ENCODE results near the gene ARHGAP12.
A peak's percentile ranks its signal among the peaks of the same experiment; 100 is the strongest.
"Not testable (repeated sequence)": the region's sequence is repeated elsewhere in the genome, so short reads cannot be mapped to it uniquely, and the experiment has no call there.

Gene ARHGAP12

GRCh38 chr10:31928549-31929260, at the start of gene ARHGAP12:
Gene ARHGAP12 (minus strand): TSS chr10:31928831. CDS start chr10:31908855, 19,976 bp downstream.
- peak; percentile 72 to 77 for DNase-seq (ENCODE audit: low read depth in 2 of 2)

DNA sequence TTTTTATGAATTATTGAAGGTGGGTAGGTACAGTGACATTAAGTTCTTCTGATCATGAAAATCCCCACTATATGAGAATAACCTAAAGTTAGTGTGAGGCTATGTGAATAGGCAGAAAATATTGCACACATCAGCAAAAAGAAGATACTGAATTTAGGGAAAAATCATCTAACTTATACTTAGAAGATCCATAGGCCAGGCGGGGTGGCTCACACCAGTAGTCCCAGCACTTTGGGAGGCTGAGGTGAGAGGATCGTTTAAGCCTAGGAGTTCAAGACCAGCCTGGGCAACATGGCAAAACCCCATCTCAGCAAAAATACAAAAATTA, 49.5 kb upstream of the ARHGAP12 start:
- DNase-seq (ENCODE audit: low read depth in 2 of 2), result no peak

DNA sequence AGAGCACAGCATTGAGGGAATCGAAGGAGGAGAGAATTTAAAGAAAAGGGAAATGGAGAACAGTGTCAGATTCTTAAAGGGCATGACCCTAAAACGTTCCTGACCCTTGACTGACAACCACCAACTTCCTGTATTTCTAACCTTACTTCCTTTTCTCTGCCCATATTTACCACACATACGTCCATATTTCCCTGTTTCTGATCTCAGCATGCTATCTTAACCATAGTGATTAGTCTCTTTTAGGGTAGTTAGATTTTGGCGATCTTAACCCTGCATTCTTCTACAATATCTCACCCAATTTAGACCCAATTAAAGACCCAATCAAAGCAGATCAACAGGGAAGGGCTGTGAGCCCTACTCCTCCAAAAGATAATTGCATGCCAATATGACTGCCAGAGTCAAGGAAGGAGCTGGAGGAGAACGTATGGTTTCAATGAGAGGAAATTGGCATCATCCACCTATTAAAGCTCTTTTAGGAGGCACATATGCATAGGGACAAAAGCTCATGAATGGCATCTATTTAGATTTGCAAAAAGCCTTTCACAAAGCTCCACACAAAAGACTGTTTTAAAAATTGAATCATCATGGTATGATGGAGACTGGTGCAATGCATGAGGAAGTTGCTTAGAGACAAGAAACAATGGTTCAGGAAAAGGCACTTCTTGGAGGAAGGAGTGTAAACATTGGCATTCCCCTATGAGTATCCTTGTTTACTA, 49.0 kb upstream of the ARHGAP12 start:
- no peak for DNase-seq (ENCODE audit: low read depth in 2 of 2)

DNA sequence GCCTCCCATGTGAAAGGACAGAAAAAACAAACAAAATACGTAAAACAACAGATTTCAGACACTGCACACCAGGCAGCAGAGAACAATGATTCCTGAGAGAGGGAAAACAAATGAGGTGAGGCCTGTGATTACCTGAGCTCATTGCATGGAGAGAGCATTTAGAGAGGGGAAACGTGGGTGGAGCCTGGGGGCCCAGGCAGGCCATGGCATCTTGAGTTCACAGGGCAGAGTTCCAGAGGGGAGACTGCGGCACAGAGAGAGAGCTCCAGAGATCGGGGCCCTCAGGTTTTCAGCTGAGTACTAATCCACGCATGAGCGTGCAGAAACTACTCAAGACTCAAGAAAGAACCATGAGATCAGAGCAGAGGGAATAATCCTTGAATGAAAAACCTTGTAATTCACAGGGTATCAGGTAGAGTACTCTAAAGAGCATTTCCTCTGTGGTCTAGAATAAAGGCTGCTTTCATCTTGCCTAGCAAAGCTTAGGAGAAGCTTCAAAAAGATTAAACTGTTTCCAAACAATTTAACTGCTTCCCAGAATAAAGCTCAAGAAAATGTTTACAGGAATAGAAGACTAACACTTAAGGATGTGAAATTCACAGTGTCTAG, 46.6 kb upstream of the ARHGAP12 start:
- no peak for DNase-seq (ENCODE audit: low read depth in 2 of 2)

DNA sequence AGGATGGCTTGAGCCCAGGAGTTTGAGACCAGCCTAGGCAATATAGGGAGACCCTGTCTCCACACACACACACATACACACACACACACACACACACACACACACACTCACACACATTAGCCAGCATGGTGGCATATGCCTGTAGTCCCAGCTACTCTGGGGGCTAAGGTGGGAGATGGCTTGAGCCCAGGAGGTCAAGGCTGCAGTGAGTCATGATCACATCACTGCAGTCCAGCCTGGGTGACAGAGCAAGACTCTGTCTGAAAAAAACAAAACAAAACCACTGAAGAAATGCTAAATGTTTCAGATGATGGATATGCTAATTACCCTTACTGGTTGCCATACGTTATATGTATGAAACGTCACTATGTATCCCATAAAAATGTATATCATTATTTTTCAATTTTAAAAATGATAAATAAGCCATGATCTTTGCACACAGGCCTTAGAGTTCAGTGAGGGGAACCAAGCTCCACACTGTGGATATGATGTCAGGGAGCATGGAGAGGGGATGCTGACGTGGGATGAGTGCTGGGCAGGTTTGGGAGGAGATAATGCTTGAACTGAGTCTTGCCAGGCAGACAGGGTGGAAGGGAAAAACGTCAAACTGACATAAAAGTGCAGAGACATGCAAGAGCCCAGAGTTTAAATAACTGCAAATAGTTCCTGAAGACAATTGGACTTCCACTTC, 45.9 kb upstream of the ARHGAP12 start:
- DNase-seq (ENCODE audit: low read depth in 2 of 2), result no peak

DNA sequence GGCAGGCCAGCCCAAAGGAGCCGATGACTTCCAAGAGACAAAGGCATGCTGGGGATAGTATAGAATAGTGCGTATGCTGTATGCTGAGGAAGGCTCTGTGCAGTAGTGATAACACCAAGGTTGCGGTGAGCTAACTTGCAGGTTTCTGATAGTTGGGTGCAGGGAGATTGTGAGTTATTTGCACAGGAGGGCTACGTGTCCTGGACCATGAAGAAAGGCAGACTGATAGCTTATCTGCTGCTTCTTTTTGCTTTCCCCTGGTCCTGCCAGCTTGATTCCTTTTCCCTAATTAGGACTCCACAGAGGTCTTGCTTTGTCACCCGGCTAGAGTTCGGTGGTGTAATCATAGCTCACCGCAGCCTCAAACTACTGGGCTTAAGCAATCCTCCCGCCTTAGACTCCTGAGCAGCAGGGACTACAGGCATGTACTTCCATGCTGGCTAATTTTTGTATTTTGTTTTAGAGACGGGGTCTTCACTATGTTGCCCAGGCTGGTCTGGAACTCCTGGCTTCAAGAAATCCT, 43.9 kb upstream of the ARHGAP12 start:
- no peak for DNase-seq (ENCODE audit: low read depth in 2 of 2)

- DNase-seq (ENCODE audit: low read depth in 2 of 2), result not testable (repeated sequence)
Measured at GRCh38 chr10:31969847-31970246, 41.2 kb upstream of the ARHGAP12 start.

DNA sequence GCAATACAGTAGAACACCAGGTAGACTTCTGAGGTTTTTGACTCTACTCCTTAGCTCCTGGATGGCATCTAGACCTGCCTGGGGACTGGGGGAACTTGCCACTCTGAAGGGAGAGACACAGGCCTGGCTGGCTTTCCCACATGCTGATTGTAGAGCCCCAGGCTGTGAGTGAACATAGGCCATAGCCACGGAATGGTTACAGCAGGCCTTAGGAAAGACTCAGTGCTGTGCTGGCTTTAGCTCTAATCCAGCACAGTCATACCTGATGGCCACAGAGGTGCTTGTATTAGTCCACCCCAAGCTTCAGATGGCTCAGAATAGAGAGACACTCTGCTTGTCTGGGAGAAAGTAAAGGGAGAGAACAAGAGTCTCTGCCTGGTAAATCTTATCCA, 35.0 kb upstream of the ARHGAP12 start:
- no peak for DNase-seq (ENCODE audit: low read depth in 2 of 2)

- DNase-seq (ENCODE audit: low read depth in 2 of 2), result no peak
Measured at GRCh38 chr10:31962826-31963588, 34.4 kb upstream of the ARHGAP12 start.

- no peak for DNase-seq (ENCODE audit: low read depth in 2 of 2)
Measured at GRCh38 chr10:31961277-31962074, 32.8 kb upstream of the ARHGAP12 start.

- no peak for DNase-seq (ENCODE audit: low read depth in 2 of 2)
Measured at GRCh38 chr10:31959461-31960173, 31.0 kb upstream of the ARHGAP12 start.

GRCh38 chr10:31958856-31959255, 30.2 kb upstream of the ARHGAP12 start:
- DNase-seq (ENCODE audit: low read depth in 2 of 2), result no peak

- DNase-seq (ENCODE audit: low read depth in 2 of 2), result no peak
Measured at GRCh38 chr10:31956200-31956946, 27.7 kb upstream of the ARHGAP12 start.

GRCh38 chr10:31954410-31955191, 26.0 kb upstream of the ARHGAP12 start:
- no peak for DNase-seq (ENCODE audit: low read depth in 2 of 2)

DNA sequence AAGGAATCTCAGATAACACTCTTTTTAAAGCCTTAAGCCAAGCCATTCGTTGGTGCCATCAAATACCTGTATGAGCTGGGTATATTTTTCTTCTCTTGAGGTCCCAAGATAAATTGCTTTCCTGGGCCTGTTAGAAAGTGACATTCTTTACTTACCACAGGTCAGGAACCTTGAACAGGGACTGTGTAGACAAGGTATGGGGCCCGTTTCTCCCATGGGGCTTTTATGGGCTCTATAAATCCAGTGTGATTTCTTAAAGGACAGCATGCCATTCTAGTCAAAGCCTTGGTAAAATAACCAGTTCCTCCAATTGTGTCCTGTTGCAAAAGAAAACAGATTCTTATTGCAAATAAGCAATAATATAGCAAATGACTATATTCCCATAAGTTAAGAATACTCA, 24.8 kb upstream of the ARHGAP12 start:
- DNase-seq (ENCODE audit: low read depth in 2 of 2), result no peak

DNA sequence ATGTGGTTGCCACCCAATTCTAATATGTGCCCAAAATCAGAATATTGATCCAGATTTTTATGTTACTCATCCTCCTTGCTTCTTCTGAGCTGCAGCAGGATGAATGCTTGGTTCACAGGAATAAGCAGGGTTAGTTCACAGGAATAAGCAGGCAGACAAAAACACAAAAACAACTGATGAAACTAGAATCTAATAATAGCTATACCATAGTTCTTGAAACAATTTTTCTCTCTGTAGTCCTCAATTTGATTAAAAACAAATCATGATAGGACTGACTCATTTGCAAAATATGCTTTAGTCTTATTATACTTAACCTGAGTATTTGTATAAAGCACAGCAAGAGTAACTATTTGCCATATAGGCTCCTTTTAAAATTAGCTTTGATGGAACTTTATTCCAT, 24.4 kb upstream of the ARHGAP12 start:
- no peak for DNase-seq (ENCODE audit: low read depth in 2 of 2)

GRCh38 chr10:31952066-31952465, 23.4 kb upstream of the ARHGAP12 start:
- no peak for DNase-seq (ENCODE audit: low read depth in 2 of 2)

- no peak for DNase-seq (ENCODE audit: low read depth in 2 of 2)
Measured at GRCh38 chr10:31949266-31949665, 20.6 kb upstream of the ARHGAP12 start.

All from stimulated activated CD4-positive, alpha-beta T cell treated with anti-CD3 and anti-CD28 coated beads, Interleukin-4, amount 100 ng/mL, for 48 hours (primary cell).